Epithelial cell of proximal tubule (primary cell): Measurements from ENCODE around the gene CTTN. TPM values are rescaled to one million over a fixed set of nuclear protein-coding genes. Genes with fewer than 3 reads are reported as not detected.

Source experiments
- DNase-seq: peaks from one replicate; pipeline ENCODE4 v3.0.0-alpha.2; 2011; ENCODE audit warnings: low read depth
- H3K4me3 ChIP-seq: 2 replicates; pipeline ENCODE4 v1.5.1; 2011; ENCODE audit warnings: low read depth, mild to moderate bottlenecking, low read length
- CTCF ChIP-seq: conservative IDR thresholded peaks from 2 replicates; pipeline ENCODE4 v1.5.1; 2012; ENCODE audit warnings: low read depth, mild to moderate bottlenecking, low read length
- total RNA-seq: library from RNA; depleted of rRNA; stranded (reverse); fragments of >200 nt; gene quantifications from 2 replicates; pipeline ENCODE4 v1.2.3, GENCODE V29; 2015

CTTN gene
- total RNA-seq, 1 donor from 2014 or later = 254 TPM

- TF ChIP-seq CTCF = no peak
- DNase-seq = no peak
- H3K4me3 ChIP-seq = no peak overlapping the region
Observed at GRCh38 chr11:70353900-70354568, 44.3 kb upstream of the CTTN start.

GRCh38 chr11:70354629-70355028 lies 43.7 kb upstream of the CTTN start:
- no peak for TF ChIP-seq CTCF
- no peak overlapping the region for H3K4me3 ChIP-seq

GRCh38 chr11:70358753-70359152 lies 39.6 kb upstream of the CTTN start:
- H3K4me3 ChIP-seq = no peak overlapping the region
- no peak for DNase-seq
- no peak for TF ChIP-seq CTCF

More at GRCh38 chr11:70354629-70355028, 43.7 kb upstream of the CTTN start:
- no peak for DNase-seq

- H3K4me3 ChIP-seq = no peak overlapping the region
- no peak for DNase-seq
- no peak for TF ChIP-seq CTCF
Observed at GRCh38 chr11:70359451-70360205, 38.7 kb upstream of the CTTN start.

GRCh38 chr11:70360211-70360610 lies 38.1 kb upstream of the CTTN start:
- TF ChIP-seq CTCF = no peak
- no peak overlapping the region for H3K4me3 ChIP-seq
- no peak for DNase-seq

- no peak for DNase-seq
- TF ChIP-seq CTCF = no peak
- no peak overlapping the region for H3K4me3 ChIP-seq
Observed at GRCh38 chr11:70364178-70364577, 34.2 kb upstream of the CTTN start.
